HepG2 (cell line): ENCODE measurements around the gene ICAM5. TPM values are rescaled to one million over a fixed set of nuclear protein-coding genes. Genes with fewer than 3 reads are reported as not detected.

Source experiments
- AGO2 ChIP-seq: fragments of 200-400 bp; formaldehyde crosslinking; optimal IDR thresholded peaks from 2 replicates; pipeline ENCODE3; 2017; ENCODE audit warnings: mild to moderate bottlenecking, low read depth, low read length, moderate library complexity
- ATF7-NPFF ChIP-seq: sonication (generic); formaldehyde crosslinking; IDR thresholded peaks from 2 replicates; pipeline ENCODE4 v1.8.1; 2023; ENCODE audit warnings: mild to moderate bottlenecking, low read depth, missing genetic modification reagents, moderate library complexity
- CENPT ChIP-seq: sonication (generic); formaldehyde crosslinking; IDR thresholded peaks from 2 replicates; pipeline ENCODE4 v1.8.0; 2022; ENCODE audit warnings: low read depth, mild to moderate bottlenecking, moderate library complexity, missing genetic modification reagents
- EP300 ChIP-seq, 3 experiments: sonication (generic) in 1 of 3; formaldehyde crosslinking in 1 of 3; IDR thresholded peaks; 2 replicates each; pipeline versions ENCODE4 v1.5.1 to v1.6.1; 2011 to 2020; ENCODE audit warnings: low read depth in 2 of 3, low read length in 2 of 3, borderline replicate concordance in 1 of 3, improper control_type of control experiment in 1 of 3, mild to moderate bottlenecking in 1 of 3, missing genetic modification reagents in 1 of 3, moderate library complexity in 1 of 3
- LCORL ChIP-seq, 2 experiments: fragments of 450-650 bp in 1 of 2; sonication (generic) in 1 of 2; formaldehyde crosslinking in 1 of 2; IDR thresholded peaks; 2 replicates each; pipeline versions ENCODE4 v1.5.0 to v1.6.1; 2017 to 2020; ENCODE audit warnings: antibody characterized with exemption in 1 of 2, missing genetic modification reagents in 1 of 2
- SPEN ChIP-seq: sonication (generic); formaldehyde crosslinking; IDR thresholded peaks from 2 replicates; pipeline ENCODE4 v1.5.1; 2020; ENCODE audit warnings: low read depth, mild to moderate bottlenecking, missing genetic modification reagents
- TAF1 ChIP-seq: sonication (generic); formaldehyde crosslinking; IDR thresholded peaks from 2 replicates; pipeline ENCODE4 v1.4.0; 2020; ENCODE audit warnings: missing genetic modification reagents
- TBX2 ChIP-seq: sonication (generic); formaldehyde crosslinking; IDR thresholded peaks from 2 replicates; pipeline ENCODE4 v1.5.0; 2020; ENCODE audit warnings: missing genetic modification reagents, mild to moderate bottlenecking, borderline replicate concordance
- TCF7L2 ChIP-seq: IDR thresholded peaks from 2 replicates; pipeline ENCODE4 v1.6.1; 2011; ENCODE audit warnings: mild to moderate bottlenecking, low read depth, low read length, moderate library complexity
- ZBTB42 ChIP-seq: sonication (generic); formaldehyde crosslinking; IDR thresholded peaks from 2 replicates; pipeline ENCODE4 v1.5.0; 2020; ENCODE audit warnings: mild to moderate bottlenecking, missing genetic modification reagents
- ZNF777 ChIP-seq: sonication (generic); formaldehyde crosslinking; IDR thresholded peaks from 2 replicates; pipeline ENCODE4 v1.4.0; 2020; ENCODE audit warnings: missing genetic modification reagents
- polyA plus RNA-seq, 8 experiments: library from polyadenylated mRNA; depleted of rRNA in 3 of 8; stranded (reverse) in 7 of 8; unstranded in 1 of 8; fragments of >200 nt; fragmentation: Illumina TruSeq in 4 of 8; extraction: Trizol in 4 of 8; gene quantifications; 2 replicates each; pipeline versions ENCODE4 v1.2.1 to v1.2.3, GENCODE V29; 2011 to 2016; ENCODE audit warnings: low read depth in 4 of 8, missing spikeins in 1 of 8, mixed read lengths in 1 of 8; ENCODE audit not compliant: insufficient read depth in 1 of 8
- total RNA-seq, 5 experiments: library from RNA; depleted of rRNA; stranded (reverse); fragments of >200 nt; fragmentation: Illumina TruSeq; extraction: Trizol; gene quantifications; 2 replicates each; pipeline ENCODE4 v1.2.3, GENCODE V29; 2016; ENCODE audit warnings: low read depth in 1 of 5
- TF ChIP-seq, protein P1 (sequence below): sonication (generic); formaldehyde crosslinking; IDR thresholded peaks from 2 replicates; pipeline ENCODE4 v1.8.0; 2022; ENCODE audit warnings: mild to moderate bottlenecking, missing genetic modification reagents, moderate library complexity
- TF ChIP-seq, protein P2 (sequence below): sonication (generic); formaldehyde crosslinking; IDR thresholded peaks from 2 replicates; pipeline ENCODE4 v1.4.0; 2020; ENCODE audit warnings: missing genetic modification reagents, borderline replicate concordance
- TF ChIP-seq, protein P3 (sequence below): sonication (generic); formaldehyde crosslinking; IDR thresholded peaks from 2 replicates; pipeline ENCODE4 v1.4.0; 2020; ENCODE audit warnings: missing genetic modification reagents
- TF ChIP-seq, protein P4 (sequence below): sonication (generic); formaldehyde crosslinking; IDR thresholded peaks from 2 replicates; pipeline ENCODE4 v1.4.0; 2020; ENCODE audit warnings: missing genetic modification reagents, borderline replicate concordance

The ICAM5 gene
- total and polyA plus RNA-seq, 2 of the 13 experiments (the other 11 are each of a cell fraction or from before 2014, with no cell fraction given): 0.46 to 1.6 TPM

DNA sequence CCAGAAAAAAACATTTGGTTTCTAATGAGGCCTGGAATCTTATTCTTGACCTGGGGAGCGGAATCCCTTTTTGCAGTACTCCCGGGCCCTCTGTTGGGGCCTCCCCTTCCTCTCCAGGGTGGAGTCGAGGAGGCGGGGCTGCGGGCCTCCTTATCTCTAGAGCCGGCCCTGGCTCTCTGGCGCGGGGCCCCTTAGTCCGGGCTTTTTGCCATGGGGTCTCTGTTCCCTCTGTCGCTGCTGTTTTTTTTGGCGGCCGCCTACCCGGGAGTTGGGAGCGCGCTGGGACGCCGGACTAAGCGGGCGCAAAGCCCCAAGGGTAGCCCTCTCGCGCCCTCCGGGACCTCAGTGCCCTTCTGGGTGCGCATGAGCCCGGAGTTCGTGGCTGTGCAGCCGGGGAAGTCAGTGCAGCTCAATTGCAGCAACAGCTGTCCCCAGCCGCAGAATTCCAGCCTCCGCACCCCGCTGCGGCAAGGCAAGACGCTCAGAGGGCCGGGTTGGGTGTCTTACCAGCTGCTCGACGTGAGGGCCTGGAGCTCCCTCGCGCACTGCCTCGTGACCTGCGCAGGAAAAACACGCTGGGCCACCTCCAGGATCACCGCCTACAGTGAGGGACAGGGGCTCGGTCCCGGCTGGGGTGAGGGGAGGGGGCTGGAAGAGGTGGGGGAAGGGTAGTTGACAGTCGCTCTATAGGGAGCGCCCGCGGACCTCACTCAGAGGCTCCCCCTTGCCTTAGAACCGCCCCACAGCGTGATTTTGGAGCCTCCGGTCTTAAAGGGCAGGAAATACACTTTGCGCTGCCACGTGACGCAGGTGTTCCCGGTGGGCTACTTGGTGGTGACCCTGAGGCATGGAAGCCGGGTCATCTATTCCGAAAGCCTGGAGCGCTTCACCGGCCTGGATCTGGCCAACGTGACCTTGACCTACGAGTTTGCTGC is 2.7 kb upstream of the ICAM5 start, which contains the start of gene ICAM4 (continued):
- TF ChIP-seq EP300 (IDR thresholded peaks at IDR 0.05; ENCODE audit: low read depth in 2 of 2, low read length in 2 of 2): peak in 1 of 2 experiments; percentile 8; a peak in 1 of 4 replicates
- TF ChIP-seq EP300 (CRISPR knock-in tag; IDR thresholded peaks at IDR 0.05; ENCODE audit: borderline replicate concordance): no peak
- TF ChIP-seq, protein P1, sequence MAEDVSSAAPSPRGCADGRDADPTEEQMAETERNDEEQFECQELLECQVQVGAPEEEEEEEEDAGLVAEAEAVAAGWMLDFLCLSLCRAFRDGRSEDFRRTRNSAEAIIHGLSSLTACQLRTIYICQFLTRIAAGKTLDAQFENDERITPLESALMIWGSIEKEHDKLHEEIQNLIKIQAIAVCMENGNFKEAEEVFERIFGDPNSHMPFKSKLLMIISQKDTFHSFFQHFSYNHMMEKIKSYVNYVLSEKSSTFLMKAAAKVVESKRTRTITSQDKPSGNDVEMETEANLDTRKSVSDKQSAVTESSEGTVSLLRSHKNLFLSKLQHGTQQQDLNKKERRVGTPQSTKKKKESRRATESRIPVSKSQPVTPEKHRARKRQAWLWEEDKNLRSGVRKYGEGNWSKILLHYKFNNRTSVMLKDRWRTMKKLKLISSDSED: no peak
- TF ChIP-seq LCORL (IDR thresholded peaks at IDR 0.05): no peak
- 0 out of 2 replicates have a peak, but pooled peaks have one; percentile 7 for TF ChIP-seq LCORL (CRISPR knock-in tag; IDR thresholded peaks at IDR 0.05)
- TF ChIP-seq ZNF777 (CRISPR knock-in tag): peak; percentile 94
- no peak for TF ChIP-seq ZBTB42 (CRISPR knock-in tag)
- TF ChIP-seq, protein P2, sequence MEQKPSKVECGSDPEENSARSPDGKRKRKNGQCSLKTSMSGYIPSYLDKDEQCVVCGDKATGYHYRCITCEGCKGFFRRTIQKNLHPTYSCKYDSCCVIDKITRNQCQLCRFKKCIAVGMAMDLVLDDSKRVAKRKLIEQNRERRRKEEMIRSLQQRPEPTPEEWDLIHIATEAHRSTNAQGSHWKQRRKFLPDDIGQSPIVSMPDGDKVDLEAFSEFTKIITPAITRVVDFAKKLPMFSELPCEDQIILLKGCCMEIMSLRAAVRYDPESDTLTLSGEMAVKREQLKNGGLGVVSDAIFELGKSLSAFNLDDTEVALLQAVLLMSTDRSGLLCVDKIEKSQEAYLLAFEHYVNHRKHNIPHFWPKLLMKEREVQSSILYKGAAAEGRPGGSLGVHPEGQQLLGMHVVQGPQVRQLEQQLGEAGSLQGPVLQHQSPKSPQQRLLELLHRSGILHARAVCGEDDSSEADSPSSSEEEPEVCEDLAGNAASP (CRISPR knock-in tag): peak; percentile 38; the same call in 1 of the 2 replicates
- TF ChIP-seq CENPT (CRISPR knock-in tag): peak; percentile 59; the same call in 1 of the 2 replicates
- TF ChIP-seq, protein P3, sequence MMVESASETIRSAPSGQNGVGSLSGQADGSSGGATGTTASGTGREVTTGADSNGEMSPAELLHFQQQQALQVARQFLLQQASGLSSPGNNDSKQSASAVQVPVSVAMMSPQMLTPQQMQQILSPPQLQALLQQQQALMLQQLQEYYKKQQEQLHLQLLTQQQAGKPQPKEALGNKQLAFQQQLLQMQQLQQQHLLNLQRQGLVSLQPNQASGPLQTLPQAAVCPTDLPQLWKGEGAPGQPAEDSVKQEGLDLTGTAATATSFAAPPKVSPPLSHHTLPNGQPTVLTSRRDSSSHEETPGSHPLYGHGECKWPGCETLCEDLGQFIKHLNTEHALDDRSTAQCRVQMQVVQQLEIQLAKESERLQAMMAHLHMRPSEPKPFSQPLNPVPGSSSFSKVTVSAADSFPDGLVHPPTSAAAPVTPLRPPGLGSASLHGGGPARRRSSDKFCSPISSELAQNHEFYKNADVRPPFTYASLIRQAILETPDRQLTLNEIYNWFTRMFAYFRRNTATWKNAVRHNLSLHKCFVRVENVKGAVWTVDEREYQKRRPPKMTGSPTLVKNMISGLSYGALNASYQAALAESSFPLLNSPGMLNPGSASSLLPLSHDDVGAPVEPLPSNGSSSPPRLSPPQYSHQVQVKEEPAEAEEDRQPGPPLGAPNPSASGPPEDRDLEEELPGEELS (CRISPR knock-in tag): peak; percentile 26
- no peak for TF ChIP-seq TAF1
- TF ChIP-seq TBX2: no peak
- TF ChIP-seq ATF7-NPFF (CRISPR knock-in tag): peak; percentile 1; the same call in 1 of the 2 replicates
- peak; percentile 97 for TF ChIP-seq AGO2
- TF ChIP-seq, protein P4, sequence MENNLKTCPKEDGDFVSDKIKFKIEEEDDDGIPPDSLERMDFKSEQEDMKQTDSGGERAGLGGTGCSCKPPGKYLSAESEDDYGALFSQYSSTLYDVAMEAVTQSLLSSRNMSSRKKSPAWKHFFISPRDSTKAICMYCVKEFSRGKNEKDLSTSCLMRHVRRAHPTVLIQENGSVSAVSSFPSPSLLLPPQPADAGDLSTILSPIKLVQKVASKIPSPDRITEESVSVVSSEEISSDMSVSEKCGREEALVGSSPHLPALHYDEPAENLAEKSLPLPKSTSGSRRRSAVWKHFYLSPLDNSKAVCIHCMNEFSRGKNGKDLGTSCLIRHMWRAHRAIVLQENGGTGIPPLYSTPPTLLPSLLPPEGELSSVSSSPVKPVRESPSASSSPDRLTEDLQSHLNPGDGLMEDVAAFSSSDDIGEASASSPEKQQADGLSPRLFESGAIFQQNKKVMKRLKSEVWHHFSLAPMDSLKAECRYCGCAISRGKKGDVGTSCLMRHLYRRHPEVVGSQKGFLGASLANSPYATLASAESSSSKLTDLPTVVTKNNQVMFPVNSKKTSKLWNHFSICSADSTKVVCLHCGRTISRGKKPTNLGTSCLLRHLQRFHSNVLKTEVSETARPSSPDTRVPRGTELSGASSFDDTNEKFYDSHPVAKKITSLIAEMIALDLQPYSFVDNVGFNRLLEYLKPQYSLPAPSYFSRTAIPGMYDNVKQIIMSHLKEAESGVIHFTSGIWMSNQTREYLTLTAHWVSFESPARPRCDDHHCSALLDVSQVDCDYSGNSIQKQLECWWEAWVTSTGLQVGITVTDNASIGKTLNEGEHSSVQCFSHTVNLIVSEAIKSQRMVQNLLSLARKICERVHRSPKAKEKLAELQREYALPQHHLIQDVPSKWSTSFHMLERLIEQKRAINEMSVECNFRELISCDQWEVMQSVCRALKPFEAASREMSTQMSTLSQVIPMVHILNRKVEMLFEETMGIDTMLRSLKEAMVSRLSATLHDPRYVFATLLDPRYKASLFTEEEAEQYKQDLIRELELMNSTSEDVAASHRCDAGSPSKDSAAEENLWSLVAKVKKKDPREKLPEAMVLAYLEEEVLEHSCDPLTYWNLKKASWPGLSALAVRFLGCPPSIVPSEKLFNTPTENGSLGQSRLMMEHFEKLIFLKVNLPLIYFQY (CRISPR knock-in tag): no peak; the same call in 1 of the 2 replicates
- TF ChIP-seq TCF7L2: no peak
- TF ChIP-seq SPEN (CRISPR knock-in tag): 0 out of 2 replicates have a peak, but pooled peaks have one; percentile 14
